Activated CD4-positive, alpha-beta T cell treated with anti-CD3 and anti-CD28 coated beads, Interleukin-2, Interleukin-6, amounts not matched to agents 100 ng/mL and 50 ng/mL, durations not matched to agents 16 hours and 8 hours (primary cell): ENCODE data around the gene INTS7.

ENCODE experiments used
- DNase-seq: peaks from one replicate; pipeline ENCODE4 v3.0.0-alpha.2; 2020

The INTS7 gene

GRCh38 chr1:211902624-211903291, 132.6 kb downstream of the INTS7 start:
- DNase-seq: no peak

- no peak for DNase-seq
Measured at GRCh38 chr1:211901945-211902344, 133.4 kb downstream of the INTS7 start.

GRCh38 chr1:211900441-211900840, 134.9 kb downstream of the INTS7 start:
- DNase-seq: no peak

DNA sequence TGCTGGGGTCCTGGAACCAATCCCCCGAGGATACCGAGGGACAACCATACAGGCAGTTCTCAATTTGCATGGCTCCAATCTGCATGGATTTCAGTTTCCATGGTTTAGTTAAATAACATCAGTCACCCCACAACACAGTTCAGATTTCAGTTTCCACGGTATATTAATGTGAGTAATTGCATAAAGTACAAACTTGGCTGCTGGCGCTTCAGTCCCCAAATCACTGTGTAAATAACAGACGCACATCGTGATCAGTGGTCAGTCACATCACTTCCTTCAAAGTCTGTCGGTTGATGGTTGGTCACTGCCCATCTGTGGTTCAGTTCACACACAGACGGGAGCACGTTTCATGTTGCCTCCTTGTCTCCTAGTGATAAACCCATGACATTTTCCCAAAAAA, 138.4 kb downstream of the INTS7 start:
- no peak for DNase-seq

DNA sequence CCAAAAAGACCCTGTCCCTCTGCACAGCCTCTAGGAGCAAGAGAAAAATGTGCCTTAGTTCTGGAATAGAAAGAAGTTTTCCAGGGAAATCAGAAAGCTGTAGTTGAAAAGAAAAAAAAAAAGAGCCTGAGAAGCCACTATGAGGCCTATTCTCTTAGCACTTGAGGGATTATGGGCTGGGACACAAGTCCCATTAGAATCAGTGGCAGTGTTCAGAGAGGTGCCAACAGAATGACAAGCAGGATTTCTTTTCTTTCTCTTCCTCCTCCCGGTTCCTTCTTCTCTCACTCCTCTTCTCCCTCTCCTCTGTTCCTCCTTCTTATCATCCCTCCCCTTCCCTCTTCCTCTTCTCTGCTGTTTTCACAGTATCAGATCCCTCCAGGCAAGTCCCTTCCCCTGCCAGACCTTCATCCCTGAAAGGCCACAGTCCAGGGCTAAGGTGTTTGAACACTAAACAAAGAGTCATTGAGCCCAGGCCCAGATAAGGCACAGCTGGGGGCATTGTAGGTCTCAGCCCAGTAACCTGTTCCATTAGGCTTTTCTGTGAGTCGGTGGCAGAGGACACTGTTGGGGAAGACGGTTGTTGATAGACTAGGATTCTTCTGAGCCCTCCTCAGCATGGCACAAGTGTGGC, 140.1 kb downstream of the INTS7 start:
- no peak for DNase-seq

GRCh38 chr1:211894312-211894711, 141.0 kb downstream of the INTS7 start:
- DNase-seq: no peak

DNA sequence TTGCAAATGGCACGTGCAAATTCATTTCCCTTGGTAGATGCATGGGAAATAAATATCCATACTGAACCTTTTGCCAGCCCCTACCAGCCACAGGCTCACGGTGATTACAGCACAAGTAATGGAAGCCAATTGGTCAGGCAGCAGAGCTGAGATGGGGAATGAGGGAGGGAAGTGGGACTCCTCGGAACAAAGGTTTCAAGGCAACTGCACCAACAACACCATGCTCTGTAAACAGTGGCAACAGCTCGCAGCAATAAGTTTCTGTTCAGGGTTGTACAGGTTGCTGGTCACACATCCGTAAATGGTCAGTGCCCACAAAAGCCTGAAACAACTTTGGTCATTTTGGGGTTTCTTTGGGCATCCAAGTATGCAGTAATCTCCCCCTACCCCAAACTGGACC, 142.1 kb downstream of the INTS7 start:
- DNase-seq: no peak

GRCh38 chr1:211892577-211892976, 142.8 kb downstream of the INTS7 start:
- DNase-seq: no peak

- DNase-seq: no peak
Measured at GRCh38 chr1:211891708-211892107, 143.6 kb downstream of the INTS7 start.
